ENCODE results near the gene TRPM5.

The TRPM5 gene

GRCh38 chr11:2423157-2424025, 20.9 kb downstream of the TRPM5 start:
- no peak for TF ChIP-seq CTCF (IDR thresholded peaks at IDR 0.05; ENCODE audit: insufficient read depth, low read length, poor library complexity, severe bottlenecking)
- Histone ChIP-seq H3K4me3 (replicated peaks; ENCODE audit: low read depth, low read length) (no peak overlapping the region), H3K27me3 (replicated peaks; ENCODE audit: control insufficient read depth, insufficient read depth, low read length) (no peaks in the 10 kb centered on the region; the same call in 1 of the 2 replicates), H3K36me3 (ENCODE audit: control insufficient read depth, insufficient read depth, low read length) (no peaks in the 10 kb centered on the region)
- DNase-seq (ENCODE audit: extremely low read depth, insufficient read length), result no peak

DNA sequence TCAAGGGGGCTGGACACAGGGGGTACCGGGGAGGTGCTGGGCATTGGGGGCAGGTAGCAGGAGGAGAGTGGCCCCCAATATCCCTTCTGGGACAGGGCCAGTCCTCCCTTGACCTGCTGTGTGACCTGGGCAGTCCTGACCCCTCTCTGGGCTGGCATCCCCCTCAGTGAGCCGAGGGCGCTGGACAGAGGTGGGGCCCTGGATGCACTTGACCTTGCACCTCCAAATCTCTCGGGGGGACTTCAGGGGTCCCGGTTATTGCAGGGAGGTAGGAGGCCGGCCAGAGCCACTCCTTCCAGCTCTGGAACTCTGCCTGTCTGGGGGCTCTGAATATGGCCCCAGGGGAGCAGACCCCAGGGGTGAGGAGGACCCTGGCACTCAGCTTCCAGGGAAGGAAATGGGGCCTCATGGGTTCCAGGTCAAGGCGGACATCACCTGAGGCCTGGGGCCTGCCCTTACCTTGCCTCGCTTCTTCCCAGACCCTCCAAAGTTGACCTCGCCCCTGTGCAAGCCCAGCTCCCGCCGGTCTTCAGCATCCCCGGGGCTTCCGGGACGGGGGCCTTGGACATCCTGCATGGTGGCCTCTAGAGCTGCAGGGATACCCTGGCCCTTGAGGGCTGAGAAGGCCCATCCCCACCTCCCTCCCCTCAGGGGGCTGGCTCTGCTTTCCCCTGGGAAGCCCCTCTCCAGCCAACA, 21.7 kb downstream of the TRPM5 start:
- Histone ChIP-seq H3K4me3 (replicated peaks; ENCODE audit: low read depth, low read length) (no peak overlapping the region), H3K27me3 (replicated peaks; ENCODE audit: control insufficient read depth, insufficient read depth, low read length) (no peaks in the 10 kb centered on the region; the same call in 1 of the 2 replicates), H3K36me3 (ENCODE audit: control insufficient read depth, insufficient read depth, low read length) (no peaks in the 10 kb centered on the region)
- TF ChIP-seq CTCF (IDR thresholded peaks at IDR 0.05; ENCODE audit: insufficient read depth, low read length, poor library complexity, severe bottlenecking), result no peak
- DNase-seq (ENCODE audit: extremely low read depth, insufficient read length), result no peak

- DNase-seq (ENCODE audit: extremely low read depth, insufficient read length), result no peak
- no peak for TF ChIP-seq CTCF (IDR thresholded peaks at IDR 0.05; ENCODE audit: insufficient read depth, low read length, poor library complexity, severe bottlenecking)
- no peaks in the 10 kb centered on the region for H3K36me3 ChIP-seq (ENCODE audit: control insufficient read depth, insufficient read depth, low read length)
- no peak overlapping the region for H3K4me3 ChIP-seq (replicated peaks; ENCODE audit: low read depth, low read length)
- H3K27me3 ChIP-seq (replicated peaks; ENCODE audit: control insufficient read depth, insufficient read depth, low read length), result no peaks in the 10 kb centered on the region; the same call in 1 of the 2 replicates
Observed at GRCh38 chr11:2421996-2422395, 22.3 kb downstream of the TRPM5 start.

- no peaks in the 10 kb centered on the region for H3K36me3 ChIP-seq (ENCODE audit: control insufficient read depth, insufficient read depth, low read length)
- no peak for DNase-seq (ENCODE audit: extremely low read depth, insufficient read length)
- H3K27me3 ChIP-seq (replicated peaks; ENCODE audit: control insufficient read depth, insufficient read depth, low read length), result no peaks in the 10 kb centered on the region; the same call in 1 of the 2 replicates
- no peak for TF ChIP-seq CTCF (IDR thresholded peaks at IDR 0.05; ENCODE audit: insufficient read depth, low read length, poor library complexity, severe bottlenecking)
- no peak overlapping the region for H3K4me3 ChIP-seq (replicated peaks; ENCODE audit: low read depth, low read length)
Observed at GRCh38 chr11:2421226-2421994, 22.9 kb downstream of the TRPM5 start.

DNA sequence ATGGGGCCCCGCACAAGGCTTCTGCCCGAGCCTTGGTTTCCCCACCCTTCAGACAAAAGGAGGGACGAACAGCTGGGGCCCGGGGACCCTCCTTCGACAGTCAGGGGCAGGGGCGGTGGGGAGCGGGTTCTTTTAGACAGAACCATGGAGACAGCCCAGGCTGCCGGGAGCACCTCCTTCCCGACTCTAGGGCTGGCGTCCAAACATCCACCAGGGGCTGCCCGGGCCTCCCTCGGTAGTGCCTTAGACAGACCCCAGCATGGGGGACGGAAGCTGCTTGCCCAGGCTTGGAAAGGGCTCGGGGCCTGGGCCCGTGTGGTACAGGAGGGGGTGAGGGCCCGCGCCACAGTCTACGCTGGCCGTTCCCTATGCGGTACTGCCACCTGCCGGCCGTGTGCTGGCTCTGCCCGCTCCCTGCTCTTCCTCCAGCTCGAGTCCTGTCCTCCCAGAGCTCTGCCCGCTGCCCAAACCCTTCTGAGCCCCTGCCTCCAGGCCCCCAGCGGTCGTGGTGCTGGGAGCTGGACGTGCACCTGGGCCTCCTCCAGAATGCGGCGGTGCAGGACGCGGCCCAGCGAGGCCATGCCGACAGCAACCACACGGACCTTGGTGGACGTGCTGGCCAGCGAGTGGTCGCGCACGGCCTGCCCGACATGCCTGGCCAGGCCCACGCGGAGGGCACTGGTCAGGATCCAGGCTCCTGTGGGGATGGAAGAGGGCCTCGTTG, 23.6 kb downstream of the TRPM5 start:
- Histone ChIP-seq H3K4me3 (replicated peaks; ENCODE audit: low read depth, low read length) (no peak overlapping the region), H3K27me3 (replicated peaks; ENCODE audit: control insufficient read depth, insufficient read depth, low read length) (no peaks in the 10 kb centered on the region; the same call in 1 of the 2 replicates), H3K36me3 (ENCODE audit: control insufficient read depth, insufficient read depth, low read length) (no peaks in the 10 kb centered on the region)
- peak; percentile 63 for DNase-seq (ENCODE audit: extremely low read depth, insufficient read length)
- TF ChIP-seq CTCF (IDR thresholded peaks at IDR 0.05; ENCODE audit: insufficient read depth, low read length, poor library complexity, severe bottlenecking), result peak; percentile 90

All from GM06990 (cell line).